ENCODE data around the gene SUPT3H. TPM values are rescaled to one million over a fixed set of nuclear protein-coding genes. Genes with fewer than 3 reads are reported as not detected.

Gene SUPT3H
- total and polyA plus RNA-seq, 9 donors = 10.3 to 23.1 (median 16.2) TPM

DNA sequence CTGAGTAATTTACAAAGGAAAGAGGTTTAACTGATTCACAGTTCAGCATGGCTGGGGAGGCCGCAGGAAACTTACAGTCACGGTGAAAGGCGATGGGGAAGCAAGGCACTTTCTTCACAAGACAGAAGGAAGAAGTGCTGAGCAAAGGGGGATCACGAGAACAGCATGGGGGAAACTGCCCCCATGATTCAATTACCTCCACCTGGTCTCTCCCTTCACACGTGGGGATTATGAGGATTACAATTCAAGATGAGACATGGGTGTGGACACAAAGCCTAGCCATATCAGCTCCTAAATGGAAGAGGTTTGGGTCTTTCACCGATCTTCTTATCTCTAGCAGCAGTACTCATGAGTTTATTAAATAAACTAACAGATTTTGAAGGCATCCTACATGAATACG lies 202.5 kb downstream of the SUPT3H start:
- Histone ChIP-seq H3K4me1 (ENCODE audit: insufficient read depth) (no peaks in the 10 kb centered on the region), H3K27me3 (no peaks in the 10 kb centered on the region), H3K27ac (no peak overlapping the region), H3K36me3 (no peaks in the 10 kb centered on the region), H3K9me3 (no peaks in the 10 kb centered on the region), H3K4me3 (no peak overlapping the region)
- intact Hi-C loops (cut with DNase I) = no loop called here
- DNase-seq = no peak
- WGBS, 3 donors = 81 to 83% (median 81%) methylated on average over 7 of the region's 7 CpGs
- no peak for TF ChIP-seq POLR2A (IDR thresholded peaks at IDR 0.05)
- no peak for TF ChIP-seq EP300 (IDR thresholded peaks at IDR 0.05)
- TF ChIP-seq, protein P1, sequence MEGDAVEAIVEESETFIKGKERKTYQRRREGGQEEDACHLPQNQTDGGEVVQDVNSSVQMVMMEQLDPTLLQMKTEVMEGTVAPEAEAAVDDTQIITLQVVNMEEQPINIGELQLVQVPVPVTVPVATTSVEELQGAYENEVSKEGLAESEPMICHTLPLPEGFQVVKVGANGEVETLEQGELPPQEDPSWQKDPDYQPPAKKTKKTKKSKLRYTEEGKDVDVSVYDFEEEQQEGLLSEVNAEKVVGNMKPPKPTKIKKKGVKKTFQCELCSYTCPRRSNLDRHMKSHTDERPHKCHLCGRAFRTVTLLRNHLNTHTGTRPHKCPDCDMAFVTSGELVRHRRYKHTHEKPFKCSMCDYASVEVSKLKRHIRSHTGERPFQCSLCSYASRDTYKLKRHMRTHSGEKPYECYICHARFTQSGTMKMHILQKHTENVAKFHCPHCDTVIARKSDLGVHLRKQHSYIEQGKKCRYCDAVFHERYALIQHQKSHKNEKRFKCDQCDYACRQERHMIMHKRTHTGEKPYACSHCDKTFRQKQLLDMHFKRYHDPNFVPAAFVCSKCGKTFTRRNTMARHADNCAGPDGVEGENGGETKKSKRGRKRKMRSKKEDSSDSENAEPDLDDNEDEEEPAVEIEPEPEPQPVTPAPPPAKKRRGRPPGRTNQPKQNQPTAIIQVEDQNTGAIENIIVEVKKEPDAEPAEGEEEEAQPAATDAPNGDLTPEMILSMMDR (IDR thresholded peaks at IDR 0.05) = no peak

DNA sequence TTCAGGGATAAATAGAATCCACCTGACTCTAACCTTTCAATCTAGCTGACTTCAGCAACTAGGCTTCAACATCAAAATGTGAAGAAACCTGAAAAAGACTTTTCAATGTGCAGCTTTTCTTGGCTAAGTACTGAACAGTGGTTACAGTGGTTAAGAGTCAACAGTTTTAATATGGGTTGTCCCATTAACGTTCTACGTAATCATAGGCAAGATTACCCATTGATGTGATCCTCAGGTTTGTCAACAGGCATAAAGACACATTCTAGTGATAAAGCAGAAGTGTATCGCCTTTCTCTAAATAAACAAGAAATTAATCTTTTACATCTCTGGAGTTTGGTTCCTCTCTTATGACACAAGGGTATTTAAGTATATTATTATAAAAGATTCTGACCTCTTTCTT lies 203.7 kb downstream of the SUPT3H start:
- H3K9me3 ChIP-seq = no peaks in the 10 kb centered on the region
- 71 to 93% (median 73%) methylated on average over 3 of the region's 3 CpGs for WGBS, 3 donors
- H3K27ac ChIP-seq = no peak overlapping the region
- no peak overlapping the region for H3K4me3 ChIP-seq
- H3K27me3 ChIP-seq = no peaks in the 10 kb centered on the region
- TF ChIP-seq, protein P1 (IDR thresholded peaks at IDR 0.05) = no peak
- TF ChIP-seq EP300 (IDR thresholded peaks at IDR 0.05) (no peak), POLR2A (IDR thresholded peaks at IDR 0.05) (no peak)
- no peak for DNase-seq
- H3K4me1 ChIP-seq (ENCODE audit: insufficient read depth) = no peaks in the 10 kb centered on the region
- no peaks in the 10 kb centered on the region for H3K36me3 ChIP-seq
- intact Hi-C loops (cut with DNase I) = no loop called here

DNA sequence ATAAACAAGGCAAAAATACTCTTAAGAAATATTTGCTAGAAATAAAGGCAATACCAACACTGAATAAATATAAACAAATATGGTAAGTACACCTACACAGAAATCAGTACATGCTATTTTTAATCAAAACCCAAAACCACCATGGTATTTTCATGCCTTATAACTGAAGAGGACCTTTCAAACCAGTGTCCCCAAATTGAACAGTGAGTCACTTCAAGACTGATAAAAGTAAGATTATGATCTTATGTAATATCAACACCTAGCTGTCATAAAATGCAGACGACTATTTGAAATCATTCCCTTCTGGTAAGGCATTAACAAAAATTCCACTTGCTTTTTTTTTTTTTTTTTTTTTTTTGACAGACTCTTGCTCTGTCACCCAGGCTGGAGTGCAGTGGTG lies 206.4 kb downstream of the SUPT3H start:
- intact Hi-C loops (cut with DNase I) = no loop called here
- TF ChIP-seq POLR2A (IDR thresholded peaks at IDR 0.05) = no peak
- TF ChIP-seq EP300 (IDR thresholded peaks at IDR 0.05) = no peak
- TF ChIP-seq, protein P1 (IDR thresholded peaks at IDR 0.05) = no peak
- WGBS, 3 donors = 59 to 71% (median 71%) methylated on average over 1 of the region's 1 CpG
- H3K4me3 ChIP-seq = no peak overlapping the region
- no peaks in the 10 kb centered on the region for H3K27me3 ChIP-seq
- no peaks in the 10 kb centered on the region for H3K4me1 ChIP-seq (ENCODE audit: insufficient read depth)
- H3K36me3 ChIP-seq = no peaks in the 10 kb centered on the region
- H3K9me3 ChIP-seq = no peaks in the 10 kb centered on the region
- DNase-seq = no peak
- H3K27ac ChIP-seq = no peak overlapping the region

DNA sequence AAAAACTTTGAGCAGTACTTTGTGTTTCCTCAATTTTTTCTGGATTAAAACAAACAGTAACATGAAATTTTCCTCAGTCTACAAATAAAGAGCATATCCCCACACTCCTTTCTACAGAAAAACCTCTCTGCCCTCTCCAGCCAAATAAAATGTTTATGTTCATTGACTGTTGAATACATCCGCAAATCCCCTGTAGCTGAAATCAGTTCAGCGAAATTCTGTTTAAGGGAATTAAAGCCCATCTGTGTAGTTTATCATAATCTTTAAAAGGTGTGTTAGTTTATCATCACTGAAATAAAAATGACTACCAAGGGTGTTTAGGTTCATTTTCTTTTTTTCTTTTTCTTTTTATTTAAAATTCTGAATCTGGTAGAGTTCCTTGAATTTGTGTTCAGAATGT lies 207.4 kb downstream of the SUPT3H start:
- WGBS, 3 donors = 93 to 98% (median 95%) methylated on average over 2 of the region's 2 CpGs
- DNase-seq = no peak
- TF ChIP-seq POLR2A (IDR thresholded peaks at IDR 0.05) (no peak), EP300 (IDR thresholded peaks at IDR 0.05) (no peak)
- TF ChIP-seq, protein P1 (IDR thresholded peaks at IDR 0.05) = no peak
- Histone ChIP-seq H3K4me3 (no peak overlapping the region), H3K4me1 (ENCODE audit: insufficient read depth) (no peaks in the 10 kb centered on the region), H3K9me3 (no peaks in the 10 kb centered on the region), H3K27ac (no peak overlapping the region), H3K27me3 (no peaks in the 10 kb centered on the region), H3K36me3 (no peaks in the 10 kb centered on the region)
- intact Hi-C loops (cut with DNase I) = no loop called here

DNA sequence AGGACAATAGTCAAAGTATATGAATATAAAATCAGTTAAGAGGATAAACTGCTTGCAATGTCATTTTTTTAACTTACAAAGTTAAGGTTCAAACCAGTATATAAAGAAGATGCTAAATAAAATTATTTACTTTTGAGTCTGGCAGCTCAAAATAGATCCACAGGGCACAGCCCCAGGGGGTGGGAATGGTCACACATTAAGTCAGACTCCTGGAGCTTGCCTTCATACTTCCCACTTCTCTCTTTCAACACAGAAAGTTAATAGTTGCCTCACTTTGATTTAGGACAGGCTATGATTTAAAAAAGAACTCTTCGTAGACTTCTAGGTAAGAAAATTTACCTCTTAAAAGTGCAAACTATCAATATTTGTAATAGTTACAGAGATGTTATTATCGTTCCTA lies 207.9 kb downstream of the SUPT3H start:
- DNase-seq = no peak
- Histone ChIP-seq H3K36me3 (no peaks in the 10 kb centered on the region), H3K27ac (no peak overlapping the region), H3K9me3 (no peaks in the 10 kb centered on the region), H3K4me3 (no peak overlapping the region), H3K4me1 (ENCODE audit: insufficient read depth) (no peaks in the 10 kb centered on the region), H3K27me3 (no peaks in the 10 kb centered on the region)
- intact Hi-C loops (cut with DNase I) = no loop called here
- TF ChIP-seq, protein P1 (IDR thresholded peaks at IDR 0.05) = no peak
- TF ChIP-seq EP300 (IDR thresholded peaks at IDR 0.05) = no peak
- TF ChIP-seq POLR2A (IDR thresholded peaks at IDR 0.05) = no peak
- WGBS, 3 donors = 81 to 88% (median 83%) methylated on average over 2 of the region's 2 CpGs

Data from ovary (tissue), 9 donors.